ENCODE measurements around the gene PRPF19. TPM values are rescaled to one million over a fixed set of nuclear protein-coding genes. Genes with fewer than 3 reads are reported as not detected.

The PRPF19 gene
- total RNA-seq, 1 experiment from 2014 or later, result 116 TPM

GRCh38 chr11:60952742-60953170 is 46.4 kb upstream of the PRPF19 start:
- Mint-ChIP-seq H3K4me3 (peak overlapping the region; percentile 69), H3K27ac (no peak overlapping the region), H3K36me3 (no peaks in the 10 kb centered on the region), H3K27me3 (ENCODE audit: low read depth) (peaks cover 42% of the 10 kb centered on the region), H3K9me3 (no peaks in the 10 kb centered on the region), H3K4me1 (peaks cover 26% of the 10 kb centered on the region)
- DNase-seq (ENCODE audit: low spot score), result no peak
- ChIA-PET CTCF (interaction anchor here (1.4 to 2.2 kb wide), 2 partner anchors 37 to 53 kb away, joined by 3 to 7 read pairs; no protein-coding TSS in a partner anchor), POLR2A (no interaction called here)
- no peak for ATAC-seq
- no peak for TF ChIP-seq E2F4 (CRISPR knock-in tag; IDR thresholded peaks at IDR 0.05; ENCODE audit: borderline replicate concordance, low read depth)
- TF ChIP-seq GTF2I (CRISPR knock-in tag; conservative IDR thresholded peaks at IDR 0.05), result peak; percentile 92

DNA sequence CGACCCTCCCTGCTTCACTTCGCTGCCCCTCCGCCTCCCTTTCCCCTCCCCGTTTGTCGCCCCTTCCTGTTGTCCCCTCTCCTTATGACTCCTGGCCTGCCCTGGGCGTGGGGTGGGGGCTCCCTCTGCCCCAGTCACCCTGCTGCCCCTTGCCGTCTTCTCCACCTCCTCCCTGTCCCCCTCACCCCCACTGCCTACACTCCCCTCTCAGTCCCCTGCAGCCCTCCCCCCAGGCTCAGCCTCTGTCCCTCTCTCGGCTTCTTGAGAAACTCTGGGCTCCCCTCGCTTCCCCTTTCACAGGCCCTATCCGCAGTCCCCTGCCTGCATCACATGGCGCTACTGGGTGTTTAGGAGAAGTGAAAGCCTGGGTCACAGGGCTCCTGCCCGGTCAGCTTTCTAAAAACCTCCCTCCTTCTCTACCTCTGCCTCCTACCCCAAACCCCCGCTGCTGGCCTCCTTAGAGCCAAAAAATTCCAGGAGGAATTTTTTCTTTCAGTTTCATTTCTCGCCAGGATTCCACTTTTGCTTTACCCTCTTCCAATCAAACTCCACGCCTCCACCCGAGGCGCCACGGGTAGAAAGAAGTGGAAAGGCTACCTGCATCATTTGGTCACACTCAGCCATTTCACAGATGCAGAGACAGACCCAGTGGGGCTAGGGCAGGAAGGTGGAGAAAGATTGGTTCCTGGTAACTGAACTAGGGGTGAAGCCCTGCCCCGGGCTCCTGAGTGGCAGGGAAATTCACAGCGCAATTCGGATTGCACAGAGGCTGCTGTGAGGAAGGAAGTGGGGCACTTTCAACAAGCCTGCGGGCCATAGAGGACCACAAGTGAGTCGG is 45.7 kb upstream of the PRPF19 start, which contains the start of gene SLC15A3:
Gene SLC15A3, minus strand, starts transcription at position 273 of the 838 bp plus-strand sequence. CDS start 625 bp downstream, outside the sequence.
- DNase-seq (ENCODE audit: low spot score) (peak; percentile 55), ATAC-seq (peak; percentile 59)
- ChIA-PET CTCF (interaction anchor here (0.6 to 2.2 kb wide), 2 partner anchors 28 to 36 kb away, joined by 3 to 7 read pairs; no protein-coding TSS in a partner anchor), POLR2A (interaction anchor here (0.7 kb wide), 1 partner anchor 46 kb away, joined by 4 read pairs; the partner anchor contains the start of gene PRPF19)
- Mint-ChIP-seq H3K9me3 (no peaks in the 10 kb centered on the region), H3K36me3 (no peaks in the 10 kb centered on the region), H3K27me3 (ENCODE audit: low read depth) (peaks cover 42% of the 10 kb centered on the region), H3K4me3 (peak within 1 kb of the TSS; percentile 69), H3K4me1 (peaks cover 32% of the 10 kb centered on the region), H3K27ac (peak within 1 kb of the TSS; percentile 92; the same call in 1 of the 2 replicates)
- TF ChIP-seq TP53 (CRISPR knock-in tag; IDR thresholded peaks at IDR 0.05) (no peak), FOXK1 (CRISPR knock-in tag; IDR thresholded peaks at IDR 0.05) (peak; percentile 40; the same call in 1 of the 2 replicates), ZNF512 (CRISPR knock-in tag; IDR thresholded peaks at IDR 0.05; ENCODE audit: borderline replicate concordance) (peak; percentile 55; the same call in 1 of the 2 replicates), PRRX2 (CRISPR knock-in tag; IDR thresholded peaks at IDR 0.05) (no peak), NR1H2 (CRISPR knock-in tag; IDR thresholded peaks at IDR 0.05) (no peak), ZNF138 (CRISPR knock-in tag; conservative IDR thresholded peaks at IDR 0.05) (no peak), SOX15 (CRISPR knock-in tag; IDR thresholded peaks at IDR 0.05) (no peak), EMX1 (CRISPR knock-in tag; IDR thresholded peaks at IDR 0.05) (no peak), ZNF232 (CRISPR knock-in tag; IDR thresholded peaks at IDR 0.05) (no peak)
- TF ChIP-seq, protein P1, sequence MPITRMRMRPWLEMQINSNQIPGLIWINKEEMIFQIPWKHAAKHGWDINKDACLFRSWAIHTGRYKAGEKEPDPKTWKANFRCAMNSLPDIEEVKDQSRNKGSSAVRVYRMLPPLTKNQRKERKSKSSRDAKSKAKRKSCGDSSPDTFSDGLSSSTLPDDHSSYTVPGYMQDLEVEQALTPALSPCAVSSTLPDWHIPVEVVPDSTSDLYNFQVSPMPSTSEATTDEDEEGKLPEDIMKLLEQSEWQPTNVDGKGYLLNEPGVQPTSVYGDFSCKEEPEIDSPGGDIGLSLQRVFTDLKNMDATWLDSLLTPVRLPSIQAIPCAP (CRISPR knock-in tag; IDR thresholded peaks at IDR 0.05), result no peak
- TF ChIP-seq, protein P2, sequence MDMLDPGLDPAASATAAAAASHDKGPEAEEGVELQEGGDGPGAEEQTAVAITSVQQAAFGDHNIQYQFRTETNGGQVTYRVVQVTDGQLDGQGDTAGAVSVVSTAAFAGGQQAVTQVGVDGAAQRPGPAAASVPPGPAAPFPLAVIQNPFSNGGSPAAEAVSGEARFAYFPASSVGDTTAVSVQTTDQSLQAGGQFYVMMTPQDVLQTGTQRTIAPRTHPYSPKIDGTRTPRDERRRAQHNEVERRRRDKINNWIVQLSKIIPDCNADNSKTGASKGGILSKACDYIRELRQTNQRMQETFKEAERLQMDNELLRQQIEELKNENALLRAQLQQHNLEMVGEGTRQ (CRISPR knock-in tag; IDR thresholded peaks at IDR 0.05), result peak; percentile 31; the same call in 1 of the 2 replicates

DNA sequence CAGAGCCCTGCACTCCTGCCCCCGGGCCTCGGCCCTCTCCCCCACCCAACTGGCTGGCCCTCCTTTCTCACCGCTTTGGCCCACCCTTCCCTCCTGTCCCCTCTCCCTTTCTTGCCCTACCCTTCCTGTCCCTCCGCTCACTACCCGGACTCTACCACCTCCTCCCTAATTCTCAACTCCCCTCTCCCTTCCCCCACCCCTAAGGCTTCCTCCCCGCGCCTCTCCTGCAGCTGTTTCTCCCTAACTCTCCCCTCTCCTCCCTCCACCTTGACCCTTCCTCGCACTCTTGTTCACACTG is 45.2 kb upstream of the PRPF19 start:
- Mint-ChIP-seq H3K9me3 (no peaks in the 10 kb centered on the region), H3K27me3 (ENCODE audit: low read depth) (peaks cover 42% of the 10 kb centered on the region), H3K27ac (no peak overlapping the region), H3K36me3 (no peaks in the 10 kb centered on the region), H3K4me1 (peaks cover 32% of the 10 kb centered on the region), H3K4me3 (peak overlapping the region; percentile 69)
- CTCF ChIA-PET, result interaction anchor here (0.6 to 2.2 kb wide), 3 partner anchors 28 to 178 kb away, joined by 3 to 7 read pairs (median 5); no protein-coding TSS in a partner anchor
- DNase-seq (ENCODE audit: low spot score) (no peak), ATAC-seq (peak; percentile 61)
- POLR2A ChIA-PET, result interaction anchor here (0.7 kb wide), 1 partner anchor 45 kb away, joined by 4 read pairs; the partner anchor contains the start of gene PRPF19
- no peak for TF ChIP-seq CBFB (CRISPR knock-in tag; IDR thresholded peaks at IDR 0.05; ENCODE audit: low read depth)
- TF ChIP-seq, protein P3, sequence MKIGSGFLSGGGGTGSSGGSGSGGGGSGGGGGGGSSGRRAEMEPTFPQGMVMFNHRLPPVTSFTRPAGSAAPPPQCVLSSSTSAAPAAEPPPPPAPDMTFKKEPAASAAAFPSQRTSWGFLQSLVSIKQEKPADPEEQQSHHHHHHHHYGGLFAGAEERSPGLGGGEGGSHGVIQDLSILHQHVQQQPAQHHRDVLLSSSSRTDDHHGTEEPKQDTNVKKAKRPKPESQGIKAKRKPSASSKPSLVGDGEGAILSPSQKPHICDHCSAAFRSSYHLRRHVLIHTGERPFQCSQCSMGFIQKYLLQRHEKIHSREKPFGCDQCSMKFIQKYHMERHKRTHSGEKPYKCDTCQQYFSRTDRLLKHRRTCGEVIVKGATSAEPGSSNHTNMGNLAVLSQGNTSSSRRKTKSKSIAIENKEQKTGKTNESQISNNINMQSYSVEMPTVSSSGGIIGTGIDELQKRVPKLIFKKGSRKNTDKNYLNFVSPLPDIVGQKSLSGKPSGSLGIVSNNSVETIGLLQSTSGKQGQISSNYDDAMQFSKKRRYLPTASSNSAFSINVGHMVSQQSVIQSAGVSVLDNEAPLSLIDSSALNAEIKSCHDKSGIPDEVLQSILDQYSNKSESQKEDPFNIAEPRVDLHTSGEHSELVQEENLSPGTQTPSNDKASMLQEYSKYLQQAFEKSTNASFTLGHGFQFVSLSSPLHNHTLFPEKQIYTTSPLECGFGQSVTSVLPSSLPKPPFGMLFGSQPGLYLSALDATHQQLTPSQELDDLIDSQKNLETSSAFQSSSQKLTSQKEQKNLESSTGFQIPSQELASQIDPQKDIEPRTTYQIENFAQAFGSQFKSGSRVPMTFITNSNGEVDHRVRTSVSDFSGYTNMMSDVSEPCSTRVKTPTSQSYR (CRISPR knock-in tag; IDR thresholded peaks at IDR 0.05), result 0 out of 2 replicates have a peak, but pooled peaks have one; percentile 9
- no peak for TF ChIP-seq TCF7 (CRISPR knock-in tag; IDR thresholded peaks at IDR 0.05; ENCODE audit: low read depth)
- TF ChIP-seq, protein P4, sequence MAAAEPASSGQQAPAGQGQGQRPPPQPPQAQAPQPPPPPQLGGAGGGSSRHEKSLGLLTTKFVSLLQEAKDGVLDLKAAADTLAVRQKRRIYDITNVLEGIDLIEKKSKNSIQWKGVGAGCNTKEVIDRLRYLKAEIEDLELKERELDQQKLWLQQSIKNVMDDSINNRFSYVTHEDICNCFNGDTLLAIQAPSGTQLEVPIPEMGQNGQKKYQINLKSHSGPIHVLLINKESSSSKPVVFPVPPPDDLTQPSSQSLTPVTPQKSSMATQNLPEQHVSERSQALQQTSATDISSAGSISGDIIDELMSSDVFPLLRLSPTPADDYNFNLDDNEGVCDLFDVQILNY (CRISPR knock-in tag; IDR thresholded peaks at IDR 0.05), result no peak
- no peak for TF ChIP-seq SOX15 (CRISPR knock-in tag; IDR thresholded peaks at IDR 0.05)
- TF ChIP-seq ZNF219 (CRISPR knock-in tag; IDR thresholded peaks at IDR 0.05; ENCODE audit: borderline replicate concordance), result no peak
- no peak for TF ChIP-seq TEAD1 (CRISPR knock-in tag; IDR thresholded peaks at IDR 0.05)
